GM21529 (cell line): ENCODE measurements around the gene SLX9.
"Not testable (repeated sequence)": the region's sequence is repeated elsewhere in the genome, so short reads cannot be mapped to it uniquely, and the experiment has no call there.

Experiments
- ATAC-seq: cut with Tn5 transposase; IDR thresholded peaks from one replicate; pipeline ENCODE4 v1.9.1; 2021; ENCODE audit not compliant: unreplicated experiment

SLX9 gene

GRCh38 chr21:45016406-45017038 lies 76.7 kb downstream of the SLX9 start:
- ATAC-seq, result no peak

GRCh38 chr21:45017039-45017960 lies 77.5 kb downstream of the SLX9 start:
- no peak for ATAC-seq

GRCh38 chr21:45018131-45019075 lies 78.6 kb downstream of the SLX9 start:
- no peak for ATAC-seq

- no peak for ATAC-seq
These were observed 79.5 kb downstream of the SLX9 start for GRCh38 chr21:45019076-45019886.

- no peak for ATAC-seq
These were observed 80.2 kb downstream of the SLX9 start for GRCh38 chr21:45019887-45020537.

GRCh38 chr21:45020629-45021427 lies 81.0 kb downstream of the SLX9 start:
- ATAC-seq, result no peak

GRCh38 chr21:45021428-45022347 lies 81.9 kb downstream of the SLX9 start:
- no peak for ATAC-seq

GRCh38 chr21:45022348-45022675 lies 82.5 kb downstream of the SLX9 start:
- no peak for ATAC-seq

GRCh38 chr21:45022736-45023135 lies 82.9 kb downstream of the SLX9 start:
- ATAC-seq, result no peak

- ATAC-seq, result not testable (repeated sequence)
These were observed 84.7 kb downstream of the SLX9 start for GRCh38 chr21:45024516-45024915.

- ATAC-seq, result no peak
These were observed 86.4 kb downstream of the SLX9 start for GRCh38 chr21:45026066-45026745.
